CD4-positive, alpha-beta T cell (primary cell): ENCODE data around the gene ZFP36L2. TPM values are rescaled to one million over a fixed set of nuclear protein-coding genes. Genes with fewer than 3 reads are reported as not detected.

Experiments
- ATAC-seq: fragments of 200-7000 bp; cut with Tn5 transposase; one replicate; pipeline ENCODE4 v1.10.0; 2022; ENCODE audit warnings: mild to moderate bottlenecking; ENCODE audit not compliant: poor library complexity
- CTCF ChIA-PET: fragments of 350-600 bp; sonication (Branson Sonifier 250); formaldehyde crosslinking; loops from one replicate; lab custom pipeline; 2021; ENCODE audit warnings: antibody characterized with exemption, inconsistent platforms; lab: Charles Lee
- POLR2A ChIA-PET: fragments of 350-600 bp; sonication (Branson Sonifier 250); formaldehyde crosslinking; loops from one replicate; lab custom pipeline; 2021; ENCODE audit warnings: antibody characterized with exemption, inconsistent platforms; lab: Charles Lee
- DNase-seq, 14 experiments: peaks; one replicate each; pipeline ENCODE4 v3.0.0-alpha.2; 2013 to 2020; ENCODE audit warnings: mixed read lengths in 2 of 14
- H3K27ac ChIP-seq, 2 donors: one replicate each; pipeline versions ENCODE4 v1.5.1 to v1.7.0; 2013; ENCODE audit warnings: low read length in 2 of 2, low read depth in 1 of 2, mild to moderate bottlenecking in 1 of 2
- H3K27me3 ChIP-seq, 2 experiments: 1 replicate in 1 of 2; 2 replicates in 1 of 2; pipeline versions ENCODE4 v1.6.1 to v1.7.0; 2013; ENCODE audit warnings: low read length in 2 of 2, control low read depth in 1 of 2, mild to moderate bottlenecking in 1 of 2, moderate library complexity in 1 of 2; ENCODE audit not compliant: insufficient read depth in 2 of 2, control insufficient read depth in 1 of 2
- H3K36me3 ChIP-seq: one replicate; pipeline ENCODE4 v1.6.1; 2013; ENCODE audit warnings: low read length, control low read depth; ENCODE audit not compliant: insufficient read depth
- H3K4me1 ChIP-seq: one replicate; pipeline ENCODE4 v1.6.1; 2013; ENCODE audit warnings: low read length, control low read depth; ENCODE audit not compliant: insufficient read depth
- H3K4me3 ChIP-seq: one replicate; pipeline ENCODE4 v1.5.1; 2013; ENCODE audit warnings: mild to moderate bottlenecking, low read length, moderate library complexity
- H3K9me3 ChIP-seq, 2 experiments: 1 replicate in 1 of 2; 2 replicates in 1 of 2; pipeline versions ENCODE4 v1.6.1 to v1.7.0; 2013; ENCODE audit warnings: low read length in 2 of 2, mild to moderate bottlenecking in 2 of 2, control low read depth in 1 of 2, moderate library complexity in 1 of 2; ENCODE audit not compliant: control insufficient read depth in 1 of 2, insufficient read depth in 1 of 2
- H3K27ac Mint-ChIP-seq: one replicate; pipeline ENCODE4 v1.8.0; 2020; ENCODE audit warnings: mixed read lengths
- H3K27me3 Mint-ChIP-seq: one replicate; pipeline ENCODE4 v1.8.0; 2021; ENCODE audit warnings: mixed read lengths
- H3K36me3 Mint-ChIP-seq: one replicate; pipeline ENCODE4 v1.8.0; 2021; ENCODE audit warnings: low read depth, mixed read lengths
- H3K4me1 Mint-ChIP-seq: one replicate; pipeline ENCODE4 v1.8.0; 2021; ENCODE audit warnings: low read depth, mixed read lengths
- H3K4me3 Mint-ChIP-seq: one replicate; pipeline ENCODE4 v1.8.0; 2020; ENCODE audit warnings: mild to moderate bottlenecking, mixed read lengths
- H3K9me3 Mint-ChIP-seq: one replicate; pipeline ENCODE4 v1.8.0; 2020; ENCODE audit warnings: mixed read lengths
- intact Hi-C, 2 experiments: fragments of 100-400 bp; cut with DNase I in 1 of 2; cut with micrococcal nuclease in 1 of 2; formaldehyde crosslinking; loops; one replicate each; pipeline versions ENCODE4 v1.15.1 to v1.9.0; 2023 to 2025; cut with DNase I, micrococcal nuclease
- total RNA-seq, 174 experiments: library from RNA in 2 of 174; stranded (reverse) in 2 of 174; gene quantifications; one replicate each; pipeline ENCODE4 v1.2.3 and lab custom pipeline; 2021 to 2026
- TF ChIP-seq, protein P1 (sequence below): fragments of 200-600 bp; IDR thresholded peaks from one replicate; pipeline ENCODE4 v1.8.0; 2022; ENCODE audit warnings: antibody characterized with exemption, mild to moderate bottlenecking

Gene ZFP36L2
- total RNA-seq, 2 experiments from 2014 or later = 1,602 to 1,631 TPM

- H3K27ac ChIP-seq = no peak overlapping the region
- ATAC-seq = no peak
- Mint-ChIP-seq H3K4me1 (no peaks in the 10 kb centered on the region), H3K27me3 (no peaks in the 10 kb centered on the region), H3K9me3 (no peaks in the 10 kb centered on the region), H3K4me3 (no peak overlapping the region), H3K36me3 (peaks cover 67% of the 10 kb centered on the region), H3K27ac (no peak overlapping the region)
- CTCF ChIA-PET = no interaction called here
- intact Hi-C loops = no loop called here
- DNase-seq = no peak
- H3K9me3 ChIP-seq = no peaks in the 10 kb centered on the region
- POLR2A ChIA-PET = no interaction called here
- peaks cover 34% of the 10 kb centered on the region for H3K36me3 ChIP-seq
- no peaks in the 10 kb centered on the region for H3K4me1 ChIP-seq
- H3K27me3 ChIP-seq = no peaks in the 10 kb centered on the region
- TF ChIP-seq, protein P1, sequence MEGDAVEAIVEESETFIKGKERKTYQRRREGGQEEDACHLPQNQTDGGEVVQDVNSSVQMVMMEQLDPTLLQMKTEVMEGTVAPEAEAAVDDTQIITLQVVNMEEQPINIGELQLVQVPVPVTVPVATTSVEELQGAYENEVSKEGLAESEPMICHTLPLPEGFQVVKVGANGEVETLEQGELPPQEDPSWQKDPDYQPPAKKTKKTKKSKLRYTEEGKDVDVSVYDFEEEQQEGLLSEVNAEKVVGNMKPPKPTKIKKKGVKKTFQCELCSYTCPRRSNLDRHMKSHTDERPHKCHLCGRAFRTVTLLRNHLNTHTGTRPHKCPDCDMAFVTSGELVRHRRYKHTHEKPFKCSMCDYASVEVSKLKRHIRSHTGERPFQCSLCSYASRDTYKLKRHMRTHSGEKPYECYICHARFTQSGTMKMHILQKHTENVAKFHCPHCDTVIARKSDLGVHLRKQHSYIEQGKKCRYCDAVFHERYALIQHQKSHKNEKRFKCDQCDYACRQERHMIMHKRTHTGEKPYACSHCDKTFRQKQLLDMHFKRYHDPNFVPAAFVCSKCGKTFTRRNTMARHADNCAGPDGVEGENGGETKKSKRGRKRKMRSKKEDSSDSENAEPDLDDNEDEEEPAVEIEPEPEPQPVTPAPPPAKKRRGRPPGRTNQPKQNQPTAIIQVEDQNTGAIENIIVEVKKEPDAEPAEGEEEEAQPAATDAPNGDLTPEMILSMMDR = no peak
- H3K4me3 ChIP-seq = no peak overlapping the region
These were observed 43.3 kb upstream of the ZFP36L2 start for GRCh38 chr2:43269706-43270105.

DNA sequence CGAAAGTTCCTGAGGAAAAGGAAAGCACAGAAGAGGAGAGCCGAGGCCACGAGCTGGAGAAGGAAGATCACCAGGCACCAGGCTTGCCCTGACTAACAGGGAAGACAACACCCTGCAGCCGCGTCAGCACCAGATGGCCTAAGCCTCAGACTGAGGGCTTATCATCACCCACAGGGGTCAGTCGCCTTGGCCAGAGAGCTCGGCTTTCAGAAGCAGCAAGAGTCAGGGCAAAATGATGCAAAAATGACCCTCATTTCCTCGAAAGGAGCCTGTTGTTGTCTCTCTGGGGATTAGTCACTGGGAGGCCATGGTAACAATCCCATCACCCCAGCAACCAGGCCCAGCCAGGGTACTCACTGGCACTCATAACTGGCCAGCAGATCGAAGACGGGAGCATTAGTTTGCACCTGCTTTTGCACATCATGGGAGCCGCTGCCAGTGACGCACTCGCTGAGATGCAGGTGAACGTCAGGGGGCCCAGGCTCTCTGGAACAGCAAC is 42.7 kb upstream of the ZFP36L2 start:
- intact Hi-C loops = no loop called here
- H3K27ac ChIP-seq = no peak overlapping the region
- DNase-seq (peak in 1 of 14 experiments; percentile 31), ATAC-seq (no peak)
- H3K4me3 Mint-ChIP-seq = no peak overlapping the region
- POLR2A ChIA-PET = no interaction called here
- no peaks in the 10 kb centered on the region for H3K9me3 Mint-ChIP-seq
- H3K9me3 ChIP-seq = no peaks in the 10 kb centered on the region
- H3K27me3 ChIP-seq = no peaks in the 10 kb centered on the region
- TF ChIP-seq, protein P1 = no peak
- no peaks in the 10 kb centered on the region for H3K4me1 ChIP-seq
- CTCF ChIA-PET = no interaction called here
- H3K4me1 Mint-ChIP-seq = no peaks in the 10 kb centered on the region
- no peak overlapping the region for H3K27ac Mint-ChIP-seq
- peaks cover 66% of the 10 kb centered on the region for H3K36me3 Mint-ChIP-seq
- no peak overlapping the region for H3K4me3 ChIP-seq
- H3K27me3 Mint-ChIP-seq = no peaks in the 10 kb centered on the region
- peaks cover 34% of the 10 kb centered on the region for H3K36me3 ChIP-seq

DNA sequence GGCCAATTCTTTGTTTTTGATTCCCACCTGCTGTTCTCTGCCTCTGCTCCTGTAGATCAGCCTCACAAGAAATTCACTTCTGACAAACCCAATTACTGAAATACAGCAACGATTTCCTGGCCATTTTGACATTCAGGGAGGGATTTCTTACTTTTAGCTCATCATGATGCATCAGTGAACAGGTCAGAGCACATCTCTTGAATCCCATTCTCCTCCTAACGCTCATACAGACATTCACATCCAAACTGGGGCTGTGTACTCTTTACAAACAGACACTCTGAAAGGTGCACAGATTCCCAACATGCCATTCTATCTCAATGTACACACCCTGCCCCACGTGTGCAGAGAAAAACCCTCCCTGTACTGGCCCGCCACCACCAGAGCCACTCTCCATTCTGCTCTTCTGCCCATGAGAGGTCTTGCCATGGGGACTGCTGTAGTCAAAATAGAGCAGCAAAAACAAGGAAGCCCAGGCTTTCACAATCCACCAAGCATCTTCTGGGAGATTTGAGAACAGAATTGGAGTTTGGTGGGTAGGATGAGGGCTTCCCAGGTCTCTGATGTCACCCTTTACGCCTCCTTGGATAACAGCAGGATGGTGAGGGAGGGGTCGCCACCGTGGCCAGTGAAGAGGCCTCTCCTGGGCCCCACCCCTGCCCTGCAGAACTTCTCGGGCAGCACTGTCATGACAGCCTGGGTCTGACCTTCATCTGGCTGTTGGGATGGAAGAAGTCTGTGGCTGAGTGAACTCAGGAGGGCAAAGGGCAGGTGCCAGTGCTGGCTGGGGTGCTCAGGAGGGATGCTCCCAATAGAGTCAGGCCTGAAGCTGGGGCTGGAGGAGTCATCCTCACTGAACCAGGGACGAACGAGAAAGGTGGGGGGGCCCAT is 41.9 kb upstream of the ZFP36L2 start:
- no peak overlapping the region for H3K27ac ChIP-seq
- ATAC-seq (no peak), DNase-seq (no peak)
- TF ChIP-seq, protein P1 = no peak
- CTCF ChIA-PET = no interaction called here
- Mint-ChIP-seq H3K27me3 (no peaks in the 10 kb centered on the region), H3K4me3 (no peak overlapping the region), H3K9me3 (no peaks in the 10 kb centered on the region), H3K27ac (no peak overlapping the region), H3K4me1 (no peaks in the 10 kb centered on the region), H3K36me3 (peaks cover 65% of the 10 kb centered on the region)
- no peaks in the 10 kb centered on the region for H3K4me1 ChIP-seq
- POLR2A ChIA-PET = no interaction called here
- no peak overlapping the region for H3K4me3 ChIP-seq
- H3K36me3 ChIP-seq = peaks cover 34% of the 10 kb centered on the region
- no peaks in the 10 kb centered on the region for H3K27me3 ChIP-seq
- intact Hi-C loops = no loop called here
- no peaks in the 10 kb centered on the region for H3K9me3 ChIP-seq
